GM12878 (cell line): Measurements from ENCODE around the gene ATP6V1G2. TPM values are rescaled to one million over a fixed set of nuclear protein-coding genes. Genes with fewer than 3 reads are reported as not detected.
A peak's percentile ranks its signal among the peaks of the same experiment; 100 is the strongest.

Experiments used
- ATAC-seq: fragments of 200-7000 bp; cut with Tn5 transposase; 3 replicates; pipeline ENCODE4 v1.9.1; 2020; ENCODE audit warnings: mild to moderate bottlenecking, moderate library complexity
- BruUV-seq: library from RNA; stranded (reverse); fragments of 400-500 nt; replicated peaks from 2 replicates; lab custom pipeline; 2021; lab: Mats Ljungman, UMichigan
- CTCF ChIA-PET: fragments of 300-600 bp; sonication (Branson Sonifier 250); formaldehyde crosslinking; extraction: SDS; loops from one replicate; lab custom pipeline; 2021; ENCODE audit warnings: inconsistent platforms; lab: Yijun Ruan, JAX
- POLR2A ChIA-PET: fragments of 350-600 bp; formaldehyde crosslinking; extraction: SDS; loops from one replicate; lab custom pipeline; 2021; ENCODE audit warnings: inconsistent platforms; lab: Charles Lee
- RAD21 ChIA-PET: fragments of 300-600 bp; sonication (Branson Sonifier 250); formaldehyde crosslinking; loops from one replicate; lab custom pipeline; 2023; ENCODE audit warnings: antibody characterized with exemption; ENCODE audit not compliant: unreplicated experiment; lab: Charles Lee
- SMC1A ChIA-PET: fragments of 300-600 bp; sonication (Branson Sonifier 250); formaldehyde crosslinking; loops from one replicate; lab custom pipeline; 2023; ENCODE audit not compliant: unreplicated experiment, uncharacterized antibody; lab: Charles Lee
- DNase-seq: peaks from one replicate; pipeline ENCODE4 v3.0.0-alpha.2; 2011; ENCODE audit warnings: low read depth, low spot score
- FAIRE-seq: peaks from 3 replicates; lab custom pipeline; 2011; peaks lifted over from hg19 to GRCh38; lab: Jason Lieb, UNC
- H2AFZ ChIP-seq: 2 replicates; pipeline ENCODE4 v1.6.0; 2011; ENCODE audit warnings: low read depth, low read length, control low read depth; ENCODE audit not compliant: control insufficient read depth
- H3K27ac ChIP-seq: 2 replicates; pipeline ENCODE4 v1.5.1; 2011; ENCODE audit warnings: control low read depth; ENCODE audit not compliant: control insufficient read depth, insufficient read depth
- H3K27me3 ChIP-seq, 2 experiments: replicated peaks in 1 of 2; 2 replicates each; pipeline versions ENCODE4 v1.6.0 to v1.6.1; 2011; ENCODE audit warnings: low read length in 1 of 2; ENCODE audit not compliant: control insufficient read depth in 2 of 2, insufficient read depth in 2 of 2
- H3K36me3 ChIP-seq, 2 experiments: 2 replicates each; pipeline ENCODE4 v1.5.1; 2011; ENCODE audit warnings: low read length in 1 of 2; ENCODE audit not compliant: control insufficient read depth in 2 of 2, insufficient read depth in 2 of 2
- H3K4me1 ChIP-seq: 2 replicates; pipeline ENCODE4 v1.6.1; 2011; ENCODE audit warnings: mild to moderate bottlenecking, low read length, moderate library complexity, mixed read lengths; ENCODE audit not compliant: control insufficient read depth, insufficient read depth
- H3K4me2 ChIP-seq: 2 replicates; pipeline ENCODE4 v1.6.0; 2011; ENCODE audit warnings: control low read depth; ENCODE audit not compliant: control insufficient read depth, insufficient read depth
- H3K4me3 ChIP-seq: fragments of 200-600 bp; sonication (generic); 2 replicates; pipeline ENCODE4 v1.5.1; 2016
- H3K79me2 ChIP-seq: 2 replicates; pipeline ENCODE4 v1.6.0; 2011; ENCODE audit warnings: low read length; ENCODE audit not compliant: control insufficient read depth, insufficient read depth
- H3K9ac ChIP-seq: 2 replicates; pipeline ENCODE4 v1.8.0; 2011; ENCODE audit warnings: low read length, control low read depth, mixed read lengths; ENCODE audit not compliant: control insufficient read depth, insufficient read depth
- H3K9me3 ChIP-seq: replicated peaks from 3 replicates; pipeline ENCODE4 v1.5.1; 2011; ENCODE audit warnings: mild to moderate bottlenecking, low read length; ENCODE audit not compliant: control insufficient read depth, insufficient read depth
- H4K20me1 ChIP-seq: 2 replicates; pipeline ENCODE4 v1.6.0; 2011; ENCODE audit not compliant: control insufficient read depth, insufficient read depth
- CHD2 ChIP-seq: IDR thresholded peaks from 2 replicates; pipeline ENCODE4 v1.6.1; 2011; ENCODE audit warnings: low read depth, low read length, improper control_type of control experiment, borderline replicate concordance
- MYB ChIP-seq: fragments of 150-350 bp; IDR thresholded peaks from 2 replicates; pipeline ENCODE4 v1.6.1; 2014; ENCODE audit warnings: mild to moderate bottlenecking, low read depth, low read length, borderline replicate concordance
- NBN ChIP-seq: fragments of 450-650 bp; IDR thresholded peaks from 2 replicates; pipeline ENCODE4 v1.6.1; 2016
- NFIC ChIP-seq: IDR thresholded peaks from 2 replicates; pipeline ENCODE4 v1.6.1; 2012; ENCODE audit warnings: low read depth, mild to moderate bottlenecking, inconsistent platforms, low read length, moderate library complexity
- PRDM15 ChIP-seq: fragments of 450-650 bp; formaldehyde crosslinking; IDR thresholded peaks from 2 replicates; pipeline ENCODE4 v1.4.0; 2020; ENCODE audit warnings: mild to moderate bottlenecking, moderate library complexity
- RB1 ChIP-seq: fragments of 450-650 bp; formaldehyde crosslinking; IDR thresholded peaks from 2 replicates; pipeline ENCODE4 v1.6.1; 2017; ENCODE audit warnings: mild to moderate bottlenecking, borderline replicate concordance
- RUNX3 ChIP-seq: IDR thresholded peaks from 2 replicates; pipeline ENCODE4 v1.6.1; 2012; ENCODE audit warnings: low read length, inconsistent platforms
- TBL1XR1 ChIP-seq: IDR thresholded peaks from 2 replicates; pipeline ENCODE4 v1.6.1; 2012; ENCODE audit warnings: low read depth, low read length, improper control_type of control experiment
- TCF12 ChIP-seq: IDR thresholded peaks from 2 replicates; pipeline ENCODE4 v1.6.1; 2011; ENCODE audit warnings: low read depth, mild to moderate bottlenecking, low read length
- ZNF217 ChIP-seq: fragments of 450-650 bp; IDR thresholded peaks from 2 replicates; pipeline ENCODE4 v1.6.1; 2017; ENCODE audit warnings: antibody characterized with exemption, mild to moderate bottlenecking
- WGBS: methylation state at CpG from one replicate; pipeline ENCODE4 v1.1.6; 2016; ENCODE audit warnings: low lambda C conversion rate; ENCODE audit not compliant: insufficient replicate concordance, insufficient coverage; ENCODE audit errors: missing lambda C conversion rate; 5-methylcytosine and 5-hydroxymethylcytosine counted together
- in situ Hi-C: fragments of 300-500 bp; cut with MboI; formaldehyde crosslinking; loops from 9 replicates; pipeline ENCODE4 v1.14.3; 2018; ENCODE audit warnings: mixed read lengths
- intact Hi-C: fragments of 100-400 bp; cut with micrococcal nuclease; formaldehyde crosslinking; loops from one replicate; pipeline ENCODE4 v1.14.2; 2022; ENCODE audit not compliant: unreplicated experiment
- polyA plus RNA-seq, 11 experiments: library from polyadenylated mRNA; depleted of rRNA in 4 of 11; unstranded in 6 of 11; stranded (reverse) in 5 of 11; fragments of >200 nt; fragmentation: Nextera tagmentation in 4 of 11; fragmentation: Illumina TruSeq in 1 of 11; extraction: Ambion mirVana in 4 of 11; extraction: Trizol in 1 of 11; gene quantifications; 1 replicate in 1 of 11; 2 replicates in 10 of 11; pipeline versions ENCODE4 v1.2.1 to v1.2.3, GENCODE V29; 2011 to 2016; ENCODE audit warnings: inconsistent platforms in 2 of 11, missing spikeins in 2 of 11, low read depth in 1 of 11
- total RNA-seq, 4 experiments: library from RNA; depleted of rRNA in 3 of 4; stranded (reverse); fragments of >200 nt in 3 of 4; fragmentation: Illumina TruSeq in 1 of 4; extraction: Trizol in 1 of 4; gene quantifications; 2 replicates each; pipeline versions ENCODE4 v1.2.1 to v1.2.3, GENCODE V29; 2013 to 2021
- TF ChIP-seq, protein P1 (sequence below): IDR thresholded peaks from 2 replicates; pipeline ENCODE4 v1.6.1; 2011; ENCODE audit warnings: low read depth, mild to moderate bottlenecking, low read length, moderate library complexity, borderline replicate concordance; ENCODE audit errors: extremely low read depth
- TF ChIP-seq, protein P2 (sequence below): fragments of 450-650 bp; IDR thresholded peaks from 2 replicates; pipeline ENCODE4 v1.6.1; 2017; ENCODE audit warnings: mild to moderate bottlenecking, moderate library complexity

Gene ATP6V1G2
- total and polyA plus RNA-seq, 10 of the 15 experiments (the other 5 are each of a cell fraction or from before 2014, with no cell fraction given), result 0.45 to 8.9 (median 2.8) TPM

- ATAC-seq (peak; percentile 77), FAIRE-seq (peak; percentile 52), DNase-seq (peak; percentile 88)
- BruUV-seq, result no TSS peak
- Histone ChIP-seq H2AFZ (no peak overlapping the region), H3K36me3 (peaks cover 0 to 8% of the 10 kb centered on the region in 2 experiments; a peak in 2 of 4 replicates), H4K20me1 (no peaks in the 10 kb centered on the region), H3K9ac (peak overlapping the region; percentile 84), H3K79me2 (peaks cover 16% of the 10 kb centered on the region), H3K27ac (peak overlapping the region; percentile 99), H3K4me1 (peaks cover 79% of the 10 kb centered on the region), H3K27me3 (no peaks in the 10 kb centered on the region), H3K9me3 (no peaks in the 10 kb centered on the region), H3K4me2 (peak overlapping the region; percentile 94), H3K4me3 (peak overlapping the region; percentile 55; the same call in 1 of the 2 replicates)
- ChIA-PET CTCF (interaction anchor here (0.9 to 34.8 kb wide), 5 partner anchors 8 to 28 kb away, joined by 4 to 2098 read pairs (median 27); partner anchors contain the start of genes LST1, LTA, LTB and NCR3), RAD21 (interaction anchor here (0.5 to 15.9 kb wide), 5 partner anchors 9 to 265 kb away, joined by 3 to 620 read pairs (median 62); partner anchors contain the start of genes ATP6V1G2, LST1, LTA and LTB), POLR2A (interaction anchor here (0.8 to 9.1 kb wide), 10 partner anchors 9 to 56 kb away, joined by 3 to 255 read pairs (median 6); partner anchors contain the start of genes DDX39B, LTB, NCR3 and NFKBIL1), SMC1A (interaction anchor here (0.9 to 34.7 kb wide), 5 partner anchors 9 to 64 kb away, joined by 3 to 1989 read pairs (median 7); partner anchors contain the start of genes ATP6V1G2, LST1, LTA and LTB)
- intact Hi-C loops, result loop anchor here (1.0 to 2.0 kb wide), 3 partner anchors 8 to 21 kb away; no protein-coding TSS in a partner anchor
- in situ Hi-C loops, result loop anchor here (25.0 kb wide), 2 partner anchors 1052 to 1402 kb away; partner anchors contain the start of genes BRD2 and HLA-DMA
- WGBS, result 0% methylated on average over 7 of the region's 7 CpGs
- peak; percentile 96 for TF ChIP-seq RUNX3
- TF ChIP-seq CHD2, result peak; percentile 73
- TF ChIP-seq, protein P1, sequence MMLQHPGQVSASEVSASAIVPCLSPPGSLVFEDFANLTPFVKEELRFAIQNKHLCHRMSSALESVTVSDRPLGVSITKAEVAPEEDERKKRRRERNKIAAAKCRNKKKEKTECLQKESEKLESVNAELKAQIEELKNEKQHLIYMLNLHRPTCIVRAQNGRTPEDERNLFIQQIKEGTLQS, result no peak
- TF ChIP-seq, protein P2, sequence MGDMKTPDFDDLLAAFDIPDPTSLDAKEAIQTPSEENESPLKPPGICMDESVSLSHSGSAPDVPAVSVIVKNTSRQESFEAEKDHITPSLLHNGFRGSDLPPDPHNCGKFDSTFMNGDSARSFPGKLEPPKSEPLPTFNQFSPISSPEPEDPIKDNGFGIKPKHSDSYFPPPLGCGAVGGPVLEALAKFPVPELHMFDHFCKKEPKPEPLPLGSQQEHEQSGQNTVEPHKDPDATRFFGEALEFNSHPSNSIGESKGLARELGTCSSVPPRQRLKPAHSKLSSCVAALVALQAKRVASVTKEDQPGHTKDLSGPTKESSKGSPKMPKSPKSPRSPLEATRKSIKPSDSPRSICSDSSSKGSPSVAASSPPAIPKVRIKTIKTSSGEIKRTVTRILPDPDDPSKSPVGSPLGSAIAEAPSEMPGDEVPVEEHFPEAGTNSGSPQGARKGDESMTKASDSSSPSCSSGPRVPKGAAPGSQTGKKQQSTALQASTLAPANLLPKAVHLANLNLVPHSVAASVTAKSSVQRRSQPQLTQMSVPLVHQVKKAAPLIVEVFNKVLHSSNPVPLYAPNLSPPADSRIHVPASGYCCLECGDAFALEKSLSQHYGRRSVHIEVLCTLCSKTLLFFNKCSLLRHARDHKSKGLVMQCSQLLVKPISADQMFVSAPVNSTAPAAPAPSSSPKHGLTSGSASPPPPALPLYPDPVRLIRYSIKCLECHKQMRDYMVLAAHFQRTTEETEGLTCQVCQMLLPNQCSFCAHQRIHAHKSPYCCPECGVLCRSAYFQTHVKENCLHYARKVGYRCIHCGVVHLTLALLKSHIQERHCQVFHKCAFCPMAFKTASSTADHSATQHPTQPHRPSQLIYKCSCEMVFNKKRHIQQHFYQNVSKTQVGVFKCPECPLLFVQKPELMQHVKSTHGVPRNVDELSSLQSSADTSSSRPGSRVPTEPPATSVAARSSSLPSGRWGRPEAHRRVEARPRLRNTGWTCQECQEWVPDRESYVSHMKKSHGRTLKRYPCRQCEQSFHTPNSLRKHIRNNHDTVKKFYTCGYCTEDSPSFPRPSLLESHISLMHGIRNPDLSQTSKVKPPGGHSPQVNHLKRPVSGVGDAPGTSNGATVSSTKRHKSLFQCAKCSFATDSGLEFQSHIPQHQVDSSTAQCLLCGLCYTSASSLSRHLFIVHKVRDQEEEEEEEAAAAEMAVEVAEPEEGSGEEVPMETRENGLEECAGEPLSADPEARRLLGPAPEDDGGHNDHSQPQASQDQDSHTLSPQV, result no peak
- TF ChIP-seq RB1, result no peak; the same call in 1 of the 2 replicates
- peak; percentile 52; the same call in 1 of the 2 replicates for TF ChIP-seq NBN
- TF ChIP-seq TCF12, result peak; percentile 91
- no peak for TF ChIP-seq PRDM15 (CRISPR knock-in tag)
- TF ChIP-seq ZNF217, result no peak
- TF ChIP-seq TBL1XR1, result peak; percentile 95
- peak; percentile 91 for TF ChIP-seq NFIC
- no peak; the same call in 1 of the 2 replicates for TF ChIP-seq MYB
Observed at GRCh38 chr6:31559958-31560696, 13.7 kb upstream of the ATP6V1G2 start.
